NOMO-1 treated with DMSO at 0.1 percent for 48 hours (cell line): ENCODE measurements around the gene POMC.
"Not testable (repeated sequence)": the region's sequence is repeated elsewhere in the genome, so short reads cannot be mapped to it uniquely, and the experiment has no call there.

ENCODE experiments used
- DNase-seq: peaks from one replicate; lab custom pipeline; 2025; ENCODE audit not compliant: unreplicated experiment; lab: John Stamatoyannopoulos, UW

The POMC gene

DNA sequence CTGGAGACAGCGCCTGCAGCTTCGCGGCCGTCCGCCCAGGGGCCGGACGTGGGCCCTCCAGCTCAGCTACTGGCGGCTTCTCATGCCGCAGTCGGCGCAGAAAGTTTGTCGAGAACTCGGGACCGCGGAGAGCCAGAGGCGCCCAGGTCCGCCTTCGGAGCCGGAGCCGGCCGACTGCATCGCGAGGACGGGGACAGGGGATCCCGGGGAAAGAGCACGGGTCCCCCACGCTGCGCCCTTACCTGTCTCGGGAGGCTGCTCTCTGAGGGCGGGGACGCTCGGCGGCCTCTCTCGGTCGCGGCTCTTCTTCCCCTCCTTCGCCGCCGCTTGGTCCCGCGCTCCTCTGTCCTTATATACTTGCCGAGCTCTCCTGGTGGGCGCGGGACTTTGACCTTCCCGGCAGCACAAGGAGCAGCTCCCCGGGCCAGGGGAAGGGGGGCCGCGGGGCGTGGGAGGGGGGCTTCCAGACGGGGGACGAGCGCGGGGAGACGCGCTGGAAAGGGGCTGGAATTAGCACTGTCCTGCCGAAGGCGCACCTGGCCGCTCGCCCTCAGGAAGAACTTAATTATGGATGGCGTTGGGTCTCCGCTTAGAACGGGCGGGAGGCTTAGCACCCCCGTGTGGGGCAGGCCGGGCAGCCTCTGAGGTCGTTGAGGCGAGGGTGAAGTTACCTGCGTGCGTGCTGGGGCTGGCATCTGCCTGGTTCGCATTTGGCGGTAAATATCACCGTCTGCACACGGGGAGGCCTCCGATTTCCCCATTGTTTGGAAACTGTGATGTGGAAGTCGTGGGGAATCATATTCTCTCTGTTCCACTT is at the start of gene POMC:
POMC (minus strand) TSS at position 325 of the 817 bp plus-strand sequence. CDS start 3,808 bp downstream, outside the sequence.
- DNase-seq: no peak

DNA sequence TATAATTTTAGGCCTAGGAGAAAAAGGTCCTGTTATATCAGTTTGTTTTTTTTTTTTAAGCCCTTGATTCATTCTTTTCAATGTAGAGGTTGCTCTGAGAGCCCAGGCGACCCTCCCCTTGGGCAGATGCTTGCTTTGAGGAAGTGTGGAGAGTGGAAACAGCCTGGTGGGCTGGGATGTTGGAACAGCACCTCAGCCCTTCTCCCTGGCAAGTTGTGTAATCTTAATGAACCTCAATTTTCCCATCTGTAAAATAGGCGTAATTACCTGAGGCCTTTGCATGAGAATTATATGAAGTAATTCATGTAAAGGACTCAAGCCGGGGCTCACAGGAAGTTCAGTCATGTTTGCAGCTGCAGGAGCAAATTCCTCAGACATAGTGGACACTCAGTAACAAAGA is 49.7 kb upstream of the POMC start:
- DNase-seq: no peak

DNA sequence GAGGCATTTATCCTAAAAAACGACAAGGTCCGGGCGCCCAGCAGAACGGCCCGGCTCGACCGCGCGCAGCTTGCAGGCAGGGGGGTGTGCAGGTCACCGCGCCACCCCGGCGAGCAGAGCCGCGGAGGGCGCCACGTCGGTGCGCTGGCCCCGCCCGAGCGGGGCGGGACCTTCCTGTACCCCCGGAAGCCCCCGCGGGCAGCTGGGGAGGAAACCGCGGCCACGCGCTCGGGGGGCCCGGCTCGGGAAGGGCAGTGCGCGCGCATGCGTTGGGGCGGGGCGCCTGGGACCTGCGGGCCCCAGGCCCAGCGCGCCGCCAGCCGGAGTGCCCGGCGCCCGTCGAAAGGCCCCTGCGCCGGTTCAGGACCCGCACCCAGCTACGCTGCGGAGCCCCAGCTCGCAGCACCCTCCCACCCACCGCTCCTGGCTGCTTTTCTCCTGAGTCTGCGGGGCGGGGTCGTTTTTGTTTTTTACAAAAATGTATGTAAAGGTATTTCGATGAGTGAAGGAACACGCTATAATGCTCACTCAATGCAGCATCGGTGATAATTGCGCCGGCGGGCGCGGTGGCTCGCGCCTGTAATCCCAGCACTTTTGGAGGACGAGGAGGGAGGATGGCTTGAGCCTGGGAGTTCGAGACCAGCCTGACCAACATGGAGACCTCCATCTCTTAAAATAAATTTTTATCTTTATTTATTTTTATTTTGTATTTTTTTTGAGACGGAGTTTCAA is 47.7 kb upstream of the POMC start:
- peak; percentile 69 for DNase-seq

DNA sequence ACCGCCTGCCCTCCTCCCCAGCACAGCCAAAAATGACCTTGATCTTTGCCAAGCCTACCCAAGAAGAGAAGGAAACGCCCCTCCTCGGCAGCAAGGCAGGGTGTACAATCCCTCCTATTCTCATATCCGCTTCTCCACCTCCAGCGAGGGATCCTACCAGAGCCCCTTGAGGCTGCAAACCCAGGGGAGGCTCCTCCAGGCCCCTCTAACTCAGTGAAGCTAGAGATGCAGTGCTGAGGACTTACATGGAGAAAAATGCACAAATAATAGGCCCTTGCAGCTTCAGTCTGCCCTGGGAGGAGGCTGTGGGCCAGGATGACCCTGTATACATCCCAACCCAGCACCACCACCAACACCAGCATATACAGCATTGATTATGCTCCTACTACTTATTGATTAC is 46.9 kb upstream of the POMC start:
- DNase-seq: no peak

DNA sequence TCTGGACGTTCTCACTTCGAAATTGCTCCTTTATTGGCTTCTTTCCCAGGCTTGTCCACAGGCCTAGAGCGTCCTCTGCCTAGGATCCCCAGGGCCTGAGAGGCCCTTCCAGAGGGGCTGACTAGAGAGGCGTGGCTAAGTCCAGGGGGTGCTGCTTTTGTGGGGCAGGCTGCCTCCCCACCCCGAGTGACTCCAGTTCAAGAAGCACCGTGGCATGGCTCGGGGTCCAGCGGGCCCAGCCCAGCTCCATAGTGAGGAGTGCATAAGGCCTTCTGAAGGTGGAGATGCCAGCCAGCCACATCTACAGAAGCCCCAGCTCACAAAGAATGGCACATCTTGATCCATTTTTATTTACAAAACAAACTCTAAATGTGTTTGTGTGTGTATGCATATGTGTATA is 44.8 kb upstream of the POMC start:
- no peak for DNase-seq

DNA sequence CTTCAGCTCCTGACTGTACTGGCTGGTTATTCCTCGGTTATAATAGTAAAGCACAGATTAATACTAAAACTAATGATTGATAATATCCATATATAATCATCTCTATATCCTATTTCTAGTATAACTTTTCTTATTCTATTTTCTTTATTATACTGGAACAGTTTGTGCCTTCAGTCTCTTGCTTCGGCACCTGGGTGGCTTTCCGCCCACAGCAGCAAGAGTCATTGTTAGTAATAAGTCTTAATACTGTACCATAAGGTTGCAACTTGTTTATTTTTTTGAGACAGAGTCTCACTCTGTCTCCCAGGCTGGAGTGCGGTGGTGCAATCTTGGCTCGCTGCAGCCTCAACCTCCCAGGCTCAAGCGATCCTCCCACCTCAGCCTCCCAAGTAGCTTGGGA is 42.5 kb upstream of the POMC start:
- not testable (repeated sequence) for DNase-seq

DNA sequence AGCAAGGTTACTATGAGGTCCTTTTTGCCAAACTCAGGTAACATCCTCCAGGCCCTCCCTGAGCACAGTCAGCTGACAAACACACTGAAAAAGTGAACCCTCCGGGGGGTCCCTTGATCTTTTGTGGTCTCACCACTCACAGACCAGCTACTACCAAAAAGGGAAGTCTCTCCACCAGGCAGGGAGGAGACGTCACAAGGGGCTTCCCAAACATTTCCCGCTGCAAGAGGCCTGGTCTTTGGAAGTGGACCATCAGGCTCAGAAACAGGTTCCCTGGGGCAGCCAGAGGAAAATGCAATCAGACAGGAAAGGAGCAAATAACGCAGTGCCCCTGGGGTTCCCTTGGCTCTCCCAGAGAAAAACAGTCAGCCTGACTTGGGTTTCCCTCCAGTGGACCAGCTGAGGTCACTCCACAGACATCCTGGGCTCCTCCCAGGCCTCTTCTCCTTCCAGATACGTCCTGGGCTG is 38.7 kb upstream of the POMC start:
- DNase-seq: no peak

DNA sequence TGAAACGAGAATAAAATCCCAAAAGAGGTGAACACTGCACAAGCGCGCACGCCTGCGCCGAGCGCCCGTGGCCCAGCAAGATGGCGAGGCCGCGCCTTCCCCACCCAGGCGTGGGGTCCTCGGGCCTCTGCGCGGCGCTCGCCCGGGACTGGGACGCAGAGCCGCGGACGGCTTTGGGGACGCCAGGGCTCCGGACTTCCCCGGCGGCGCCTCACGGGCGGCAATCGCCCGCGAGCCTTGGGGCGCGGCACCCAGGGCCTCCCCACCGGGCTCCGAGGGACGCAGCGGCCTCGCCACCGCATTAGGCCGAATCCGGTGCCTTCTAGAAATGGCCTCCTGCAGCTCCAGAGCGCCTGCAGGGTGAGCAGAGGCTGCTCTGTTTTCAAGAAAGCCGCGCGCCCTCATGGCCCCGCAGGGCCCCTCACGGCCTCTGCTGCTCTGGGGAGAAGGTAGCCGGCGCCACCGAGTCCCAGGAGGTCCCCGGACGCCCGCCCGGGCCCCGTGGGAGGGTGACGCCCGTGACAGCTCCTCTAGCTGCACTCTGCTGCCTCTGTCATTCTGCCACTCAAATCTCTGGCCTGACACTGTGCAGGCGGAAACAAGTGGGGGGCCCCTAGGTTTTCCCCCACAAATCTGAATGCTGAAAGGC is 35.9 kb upstream of the POMC start:
- DNase-seq: no peak

DNA sequence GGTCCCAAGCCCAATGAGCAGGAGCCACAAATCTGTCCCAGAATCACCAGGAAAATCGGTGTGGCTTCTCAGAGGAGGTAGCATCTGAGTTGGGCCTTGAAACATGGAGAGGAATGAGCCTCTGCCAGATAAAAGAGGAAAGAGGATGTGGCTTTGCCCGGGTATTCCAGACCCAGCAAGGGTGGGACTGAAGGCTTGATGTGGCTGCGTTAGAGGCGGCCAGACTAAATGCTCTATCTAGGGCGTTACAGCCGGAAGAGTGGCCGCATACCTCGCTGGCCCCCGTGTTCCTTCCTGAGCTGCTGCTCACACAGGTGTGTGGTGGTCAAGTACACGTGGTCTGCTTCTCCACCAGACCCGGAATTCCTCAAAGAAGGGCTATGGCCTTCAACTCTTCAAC is 33.9 kb upstream of the POMC start:
- no peak for DNase-seq

DNA sequence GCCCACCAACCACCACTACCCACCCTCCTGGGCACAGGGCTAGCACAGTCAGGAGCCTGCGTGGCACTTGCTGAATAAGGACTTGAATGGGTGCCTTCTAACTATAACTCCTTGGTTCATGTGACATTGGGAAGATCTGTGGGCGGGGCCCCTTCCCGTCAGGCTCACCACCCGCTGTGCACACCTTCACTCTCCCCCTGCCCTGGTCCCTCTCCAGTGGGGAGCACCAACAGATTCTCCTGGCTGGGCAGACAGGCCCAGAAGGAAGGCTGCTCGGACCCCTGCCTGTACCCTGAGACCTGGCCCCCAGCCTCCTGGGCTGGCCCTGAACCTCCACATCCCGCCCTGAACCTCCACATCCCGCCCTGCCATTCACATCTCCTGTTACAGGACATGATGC is 33.4 kb upstream of the POMC start:
- no peak for DNase-seq

DNA sequence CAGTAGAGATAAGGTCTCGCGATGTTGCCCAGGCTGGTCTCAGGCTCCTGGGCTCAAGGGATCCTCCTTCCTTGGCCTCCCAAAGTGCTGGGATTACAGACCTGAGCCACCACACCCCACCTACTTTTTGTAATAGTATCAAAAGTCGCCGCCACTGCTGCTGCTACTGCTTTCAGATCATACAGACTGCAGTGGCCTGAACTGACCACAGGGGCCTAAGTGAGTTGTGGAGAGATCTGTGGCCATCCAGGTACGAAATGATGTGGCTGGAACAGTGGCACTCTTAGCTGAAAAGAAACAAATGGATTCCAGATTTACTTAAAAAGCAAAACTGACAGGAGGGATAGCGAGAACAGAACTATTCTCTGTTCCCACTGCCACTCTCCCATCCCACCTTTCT is 32.9 kb upstream of the POMC start:
- no peak for DNase-seq

DNA sequence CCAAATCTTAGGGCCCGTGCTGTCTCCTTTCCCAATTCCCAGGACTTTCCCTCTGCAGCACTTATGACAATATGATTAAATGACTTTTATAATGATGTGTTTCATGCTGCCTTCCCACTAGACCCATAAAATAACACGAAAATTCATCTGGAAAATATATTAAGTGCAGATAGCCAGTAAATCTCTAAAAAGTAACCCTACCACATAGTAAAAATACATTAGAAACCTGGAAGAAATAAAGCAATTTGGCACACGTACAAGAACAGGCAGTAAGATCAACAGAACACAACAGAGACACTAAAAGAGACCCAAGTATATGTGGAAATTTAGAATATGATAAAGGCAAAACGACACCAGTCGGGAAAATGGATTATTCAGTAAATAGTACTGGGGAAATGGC is 30.2 kb upstream of the POMC start:
- DNase-seq: no peak

DNA sequence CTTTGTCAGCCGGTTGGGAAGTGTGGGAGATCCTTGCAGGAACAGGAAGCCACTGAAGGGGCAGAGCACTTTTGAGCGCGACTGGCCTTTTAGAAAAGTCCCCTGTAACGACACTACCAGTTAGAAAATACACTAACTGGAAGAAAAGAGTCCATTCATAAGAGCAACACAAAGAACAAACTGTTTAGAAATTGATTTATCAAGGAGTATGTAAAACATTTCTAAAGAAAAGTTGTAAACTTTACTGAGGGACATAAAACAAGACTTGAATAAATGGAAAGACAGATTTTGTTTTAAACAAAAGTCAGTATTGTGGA is 29.8 kb upstream of the POMC start:
- no peak for DNase-seq

DNA sequence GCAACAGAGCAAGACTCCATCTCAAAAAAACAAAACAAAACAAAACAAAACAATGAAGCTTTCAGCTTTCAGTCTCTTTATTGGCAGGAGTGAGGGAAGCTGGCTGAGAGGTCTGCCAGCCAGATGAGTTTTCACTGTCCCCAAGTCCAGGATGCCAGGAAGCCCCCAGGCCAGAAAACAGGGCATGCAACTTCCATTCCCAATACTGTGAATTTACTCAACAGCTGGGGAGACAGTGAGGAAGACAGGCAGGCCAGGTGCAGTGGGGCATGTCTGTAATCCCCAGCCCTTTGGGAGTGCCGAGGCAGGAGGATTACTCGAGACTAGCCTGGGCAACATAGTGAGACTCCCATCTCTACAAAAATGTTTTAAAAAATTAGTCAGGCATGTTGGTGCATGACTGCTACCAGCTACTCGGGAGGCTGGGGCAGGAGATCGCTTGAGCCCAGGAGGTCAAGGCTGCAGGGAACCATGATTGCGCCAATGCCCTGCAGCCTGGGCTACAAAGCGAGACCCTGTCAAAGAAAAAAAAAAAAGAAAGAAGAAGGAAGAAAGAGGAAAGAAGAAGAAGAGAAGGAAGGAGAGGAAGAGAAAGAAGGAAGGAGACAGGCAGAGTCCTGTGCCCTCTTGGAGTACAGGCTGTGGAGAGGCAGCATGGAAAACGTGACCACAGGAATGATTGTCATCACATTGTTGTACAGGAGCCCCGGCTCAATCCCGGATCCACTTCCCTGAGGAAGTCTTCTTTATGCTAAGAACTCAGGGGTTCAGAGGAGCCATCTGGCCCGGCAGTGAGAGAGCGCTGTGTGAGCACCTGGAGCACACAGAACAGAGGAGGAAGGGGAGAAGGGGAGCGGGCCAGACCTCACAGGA is 29.2 kb upstream of the POMC start:
- no peak for DNase-seq

DNA sequence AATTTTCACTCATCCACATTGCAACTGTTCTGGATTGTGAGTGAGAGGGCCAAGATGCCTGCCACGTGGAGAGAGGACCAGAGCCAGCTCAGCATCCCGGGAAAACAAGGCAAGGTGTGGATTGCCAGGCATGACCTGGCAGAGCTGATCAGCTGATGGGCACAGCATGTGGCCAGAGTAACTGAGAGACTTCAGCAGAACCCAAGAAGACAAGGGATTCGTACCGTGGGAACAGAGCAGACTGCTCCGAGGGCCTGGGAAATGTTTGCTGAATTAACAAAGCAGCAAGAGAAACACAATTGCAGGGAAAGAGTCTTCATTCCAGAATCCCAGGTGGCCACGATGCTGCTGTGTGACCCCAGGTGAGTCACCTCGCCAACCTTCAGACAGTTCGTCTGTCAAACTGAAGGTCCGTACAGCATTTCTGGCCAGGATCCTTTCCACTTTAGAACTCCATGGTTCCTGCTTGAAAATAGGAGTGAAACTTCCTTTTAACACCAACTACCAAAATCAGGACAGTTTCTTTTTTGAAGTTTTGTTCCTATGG is 26.3 kb upstream of the POMC start:
- no peak for DNase-seq

DNA sequence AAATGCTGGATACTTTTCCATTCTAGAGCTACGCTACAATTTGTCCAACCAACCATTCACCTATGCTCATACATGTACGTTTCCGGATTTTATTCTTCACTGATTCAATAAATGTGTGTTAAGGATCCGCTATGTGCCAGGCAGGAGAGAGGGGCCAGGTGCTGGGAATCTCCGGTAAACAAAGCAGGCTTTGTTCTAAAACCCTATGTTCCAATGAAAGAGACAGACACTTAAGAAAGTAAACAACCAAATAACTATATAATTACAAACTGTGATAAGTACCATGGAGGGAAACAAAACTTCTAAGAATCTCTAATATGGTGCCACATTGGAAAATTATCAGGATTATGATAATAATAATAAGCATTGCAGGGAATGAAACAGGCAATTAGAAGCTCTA is 22.2 kb upstream of the POMC start:
- no peak for DNase-seq

DNA sequence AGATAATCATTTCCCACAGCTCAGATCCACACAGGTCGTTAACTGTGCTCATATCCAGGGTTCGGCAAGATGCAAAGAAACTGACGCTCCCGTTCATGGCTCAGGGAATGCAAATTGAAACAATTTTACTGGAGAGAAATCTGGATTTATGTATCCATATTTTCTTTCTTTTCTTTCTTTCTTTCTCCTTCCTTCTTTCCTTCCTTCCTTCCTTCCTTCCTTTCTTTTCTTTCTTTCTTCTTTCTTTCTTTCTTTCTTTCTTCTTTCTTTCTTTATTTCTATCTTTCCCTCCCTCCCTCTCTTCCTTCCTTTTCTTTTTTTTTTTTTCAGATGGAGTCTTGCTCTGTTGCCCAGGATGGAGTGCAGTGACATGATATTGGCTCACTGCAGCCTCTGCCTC is 20.0 kb upstream of the POMC start:
- no peak for DNase-seq

DNA sequence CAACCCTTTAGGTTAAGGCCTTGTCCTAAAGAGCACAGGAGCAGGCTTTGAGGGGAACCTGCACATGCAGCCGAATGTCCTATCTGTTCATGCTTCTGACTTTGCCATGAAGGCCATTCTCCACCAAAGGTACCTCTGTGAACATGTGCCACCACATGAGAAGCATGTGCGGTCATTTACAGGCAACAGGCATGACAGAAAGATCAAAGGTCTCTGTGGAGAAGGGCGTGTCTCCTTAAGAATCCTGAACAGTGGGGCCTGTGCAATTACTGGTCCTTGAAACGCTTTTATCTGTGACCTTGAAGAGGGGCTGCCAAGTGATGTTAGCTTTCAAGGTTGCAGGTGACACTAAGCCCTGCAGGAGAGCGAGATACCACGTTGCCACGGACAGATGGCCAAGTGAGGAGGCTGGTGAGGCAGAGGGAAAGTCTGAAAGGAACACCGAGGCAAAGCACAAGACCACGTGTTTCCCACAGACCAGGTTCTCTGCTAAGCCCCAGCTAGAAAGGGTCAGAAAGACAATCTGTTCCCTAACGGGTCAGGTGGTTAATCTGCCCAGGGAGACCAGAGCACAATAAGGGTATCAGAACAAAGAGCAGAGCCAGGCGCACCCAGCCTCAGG is 19.5 kb upstream of the POMC start:
- DNase-seq: no peak

DNA sequence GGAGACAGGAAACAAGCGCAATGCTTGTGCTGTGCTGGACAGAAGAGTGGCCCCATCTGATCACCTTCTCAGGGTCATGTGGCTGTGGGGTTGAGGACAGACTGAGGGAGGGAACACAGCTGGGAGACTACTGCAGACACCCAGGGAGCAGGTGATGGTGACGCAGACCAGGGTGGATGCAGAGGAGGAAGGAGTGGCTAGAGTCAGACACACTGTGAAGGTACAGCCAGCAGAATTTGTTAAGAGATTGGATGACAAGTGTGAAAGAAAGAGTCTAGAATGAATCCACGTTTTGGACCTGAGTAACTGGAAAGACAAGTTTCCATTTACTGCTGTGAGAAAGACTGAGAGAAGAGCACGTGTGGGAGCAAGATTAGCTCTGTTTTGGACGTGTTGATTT is 15.9 kb upstream of the POMC start:
- DNase-seq: no peak

DNA sequence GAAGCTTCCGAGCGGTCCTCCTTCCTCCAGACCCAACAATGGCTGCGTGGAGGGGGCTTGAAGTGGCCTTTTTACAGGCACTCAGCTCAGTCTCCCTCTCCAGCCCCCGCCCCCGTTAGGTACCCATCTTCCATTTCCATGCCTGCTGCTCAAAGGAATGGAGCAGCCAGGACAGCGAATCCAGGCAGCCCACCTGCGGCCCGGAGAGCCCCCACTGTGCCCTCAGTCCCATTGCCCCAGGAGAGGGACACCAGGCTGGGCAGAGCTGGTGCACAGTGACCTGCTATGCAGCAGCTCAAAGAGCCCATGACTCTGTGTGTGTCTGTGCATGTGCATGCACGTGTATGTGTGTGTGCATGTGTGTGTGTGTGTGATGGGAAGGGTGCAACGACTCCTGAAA is 10.6 kb upstream of the POMC start:
- no peak for DNase-seq
